WERI-Rb-1 (cell line): ENCODE measurements around the gene NPFFR1.

Source experiments
- DNase-seq: peaks from one replicate; pipeline ENCODE4 v3.0.0-alpha.2; 2020
- H3K27ac ChIP-seq: fragments of 250-450 bp; sonication (Bioruptor Pico); 2 replicates; pipeline ENCODE4 v1.5.1; 2020; ENCODE audit warnings: mild to moderate bottlenecking, moderate library complexity
- H3K27me3 ChIP-seq: fragments of 250-450 bp; sonication (Bioruptor Pico); 2 replicates; pipeline ENCODE4 v1.5.1; 2021; ENCODE audit warnings: mild to moderate bottlenecking, low read depth, moderate library complexity; ENCODE audit not compliant: insufficient read depth, severe bottlenecking
- H3K36me3 ChIP-seq: fragments of 250-450 bp; sonication (Bioruptor Pico); 2 replicates; pipeline ENCODE4 v1.5.1; 2020; ENCODE audit warnings: mild to moderate bottlenecking, moderate library complexity
- H3K4me3 ChIP-seq: 2 replicates; pipeline ENCODE4 v1.5.1; 2011; ENCODE audit warnings: low read depth, mild to moderate bottlenecking, control low read depth, low read length
- H3K9me3 ChIP-seq: fragments of 250-450 bp; sonication (Bioruptor Pico); 2 replicates; pipeline ENCODE4 v1.5.1; 2021; ENCODE audit warnings: mild to moderate bottlenecking, moderate library complexity; ENCODE audit not compliant: severe bottlenecking
- TF ChIP-seq, protein P1 (sequence below): IDR thresholded peaks from 2 replicates; pipeline ENCODE4 v1.5.1; 2011; ENCODE audit warnings: low read depth, mild to moderate bottlenecking, control low read depth, inconsistent platforms, low read length

NPFFR1 gene

DNA sequence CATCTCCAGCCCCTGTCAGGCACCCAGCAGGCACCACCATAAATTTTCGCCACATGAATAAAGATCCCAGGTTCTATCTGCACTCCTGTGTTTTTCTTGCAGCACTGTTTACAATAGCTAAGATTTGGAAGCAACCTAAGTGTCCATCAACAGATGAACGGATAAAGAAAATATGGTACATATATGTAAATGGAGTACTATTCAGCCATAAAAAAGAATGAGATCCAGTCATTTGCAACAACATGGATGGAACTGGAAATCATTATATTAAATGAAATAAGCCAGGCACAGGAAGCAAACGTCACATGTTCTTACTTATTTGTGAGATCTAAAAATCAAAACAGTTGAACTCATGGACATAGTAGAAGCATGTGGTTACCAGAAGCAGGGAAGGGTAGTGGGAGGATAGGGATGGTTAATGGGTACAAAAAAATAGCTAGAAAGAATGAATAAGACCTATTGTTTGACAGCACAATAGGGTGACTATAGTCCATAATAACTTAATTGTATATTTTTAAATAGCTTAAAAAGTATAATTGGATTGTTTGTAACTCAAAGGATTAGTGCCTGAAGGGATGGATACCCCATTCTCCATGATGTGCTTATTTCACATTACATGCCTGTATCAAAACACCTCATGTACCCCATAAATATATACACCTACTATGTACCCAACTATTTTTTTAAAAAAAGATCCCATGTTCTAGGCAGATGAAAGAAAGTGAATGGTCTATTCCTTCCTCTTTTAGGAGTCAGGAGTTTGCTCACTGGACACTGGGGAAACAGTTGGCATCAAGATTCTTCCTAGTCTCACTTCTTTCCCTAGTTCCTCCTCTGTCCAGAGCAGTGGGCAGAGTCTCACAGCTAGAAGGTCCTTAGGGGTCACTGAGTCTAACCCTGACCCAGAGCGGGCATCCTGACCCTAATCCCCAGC is 1.0 kb upstream of the NPFFR1 start:
- Histone ChIP-seq H3K36me3 (no peaks in the 10 kb centered on the region), H3K27me3 (no peaks in the 10 kb centered on the region), H3K9me3 (peaks cover 3% of the 10 kb centered on the region), H3K27ac (no peak overlapping the region), H3K4me3 (no peak overlapping the region)
- DNase-seq, result no peak
- TF ChIP-seq, protein P1, sequence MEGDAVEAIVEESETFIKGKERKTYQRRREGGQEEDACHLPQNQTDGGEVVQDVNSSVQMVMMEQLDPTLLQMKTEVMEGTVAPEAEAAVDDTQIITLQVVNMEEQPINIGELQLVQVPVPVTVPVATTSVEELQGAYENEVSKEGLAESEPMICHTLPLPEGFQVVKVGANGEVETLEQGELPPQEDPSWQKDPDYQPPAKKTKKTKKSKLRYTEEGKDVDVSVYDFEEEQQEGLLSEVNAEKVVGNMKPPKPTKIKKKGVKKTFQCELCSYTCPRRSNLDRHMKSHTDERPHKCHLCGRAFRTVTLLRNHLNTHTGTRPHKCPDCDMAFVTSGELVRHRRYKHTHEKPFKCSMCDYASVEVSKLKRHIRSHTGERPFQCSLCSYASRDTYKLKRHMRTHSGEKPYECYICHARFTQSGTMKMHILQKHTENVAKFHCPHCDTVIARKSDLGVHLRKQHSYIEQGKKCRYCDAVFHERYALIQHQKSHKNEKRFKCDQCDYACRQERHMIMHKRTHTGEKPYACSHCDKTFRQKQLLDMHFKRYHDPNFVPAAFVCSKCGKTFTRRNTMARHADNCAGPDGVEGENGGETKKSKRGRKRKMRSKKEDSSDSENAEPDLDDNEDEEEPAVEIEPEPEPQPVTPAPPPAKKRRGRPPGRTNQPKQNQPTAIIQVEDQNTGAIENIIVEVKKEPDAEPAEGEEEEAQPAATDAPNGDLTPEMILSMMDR, result no peak

DNA sequence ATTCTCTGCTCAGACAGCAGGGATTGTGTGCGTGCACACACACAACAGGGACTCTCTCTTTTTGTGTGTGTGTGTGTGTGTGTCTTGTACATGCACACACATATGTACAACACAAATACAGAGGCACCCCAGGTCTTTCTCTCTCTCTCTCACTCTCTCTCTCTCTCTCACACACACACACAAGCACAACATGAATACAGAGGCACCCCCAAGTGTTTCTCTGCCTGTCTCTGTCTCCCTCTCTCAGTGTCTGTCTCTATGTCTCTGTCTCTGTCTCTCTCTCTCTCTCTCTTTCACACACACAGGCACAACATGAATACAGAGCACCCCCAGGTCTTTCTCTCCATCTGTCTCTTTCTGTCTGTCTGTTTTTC is 746 bp downstream of the NPFFR1 start:
- H3K27me3 ChIP-seq, result no peaks in the 10 kb centered on the region
- H3K4me3 ChIP-seq, result no peak overlapping the region
- H3K36me3 ChIP-seq, result no peaks in the 10 kb centered on the region
- no peak for DNase-seq
- no peak overlapping the region for H3K27ac ChIP-seq
- H3K9me3 ChIP-seq, result peaks cover 3% of the 10 kb centered on the region
- TF ChIP-seq, protein P1, result no peak

DNA sequence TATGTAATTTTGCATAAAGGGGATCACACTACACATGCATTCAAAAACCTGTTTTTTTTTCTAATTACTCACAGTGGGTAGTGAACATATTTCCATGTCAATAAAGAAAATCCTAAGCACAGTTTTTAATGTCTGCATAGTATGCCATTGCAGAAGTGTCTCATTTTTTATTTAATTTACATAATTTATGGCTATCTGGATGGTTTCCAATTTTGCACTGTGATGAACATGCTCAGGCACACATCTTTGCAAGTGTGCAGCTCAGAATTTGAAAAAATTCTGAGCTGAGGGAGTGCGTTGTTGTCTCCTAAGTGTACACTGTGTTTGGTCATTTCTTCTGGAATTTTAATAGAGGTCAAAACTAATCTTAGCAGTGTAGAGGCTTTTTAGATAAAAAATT is 2.2 kb downstream of the NPFFR1 start:
- TF ChIP-seq, protein P1, result no peak
- peaks cover 3% of the 10 kb centered on the region for H3K9me3 ChIP-seq
- no peaks in the 10 kb centered on the region for H3K27me3 ChIP-seq
- no peak for DNase-seq
- H3K36me3 ChIP-seq, result no peaks in the 10 kb centered on the region
- no peak overlapping the region for H3K4me3 ChIP-seq
- no peak overlapping the region for H3K27ac ChIP-seq

DNA sequence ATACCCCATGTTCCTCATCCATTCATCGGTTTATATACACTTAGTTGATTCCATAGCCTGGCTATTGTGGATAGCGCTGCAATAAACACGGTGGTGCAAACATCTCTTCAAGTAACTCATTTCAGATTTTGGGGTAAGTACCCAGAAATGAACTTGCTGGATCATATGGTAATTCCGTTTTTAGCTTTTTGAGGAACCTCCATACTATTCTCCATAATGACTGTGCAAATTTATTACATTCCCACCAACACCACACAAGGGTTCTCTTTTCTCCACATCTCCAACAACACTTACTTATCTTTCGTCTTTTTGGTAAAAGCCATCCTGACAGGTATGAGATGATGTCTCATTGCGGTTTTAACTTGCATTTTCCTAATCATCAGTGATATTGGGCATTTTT is 3.7 kb downstream of the NPFFR1 start:
- Histone ChIP-seq H3K27ac (no peak overlapping the region), H3K9me3 (peaks cover 5% of the 10 kb centered on the region), H3K4me3 (no peak overlapping the region), H3K36me3 (no peaks in the 10 kb centered on the region), H3K27me3 (no peaks in the 10 kb centered on the region)
- no peak for DNase-seq
- TF ChIP-seq, protein P1, result no peak

DNA sequence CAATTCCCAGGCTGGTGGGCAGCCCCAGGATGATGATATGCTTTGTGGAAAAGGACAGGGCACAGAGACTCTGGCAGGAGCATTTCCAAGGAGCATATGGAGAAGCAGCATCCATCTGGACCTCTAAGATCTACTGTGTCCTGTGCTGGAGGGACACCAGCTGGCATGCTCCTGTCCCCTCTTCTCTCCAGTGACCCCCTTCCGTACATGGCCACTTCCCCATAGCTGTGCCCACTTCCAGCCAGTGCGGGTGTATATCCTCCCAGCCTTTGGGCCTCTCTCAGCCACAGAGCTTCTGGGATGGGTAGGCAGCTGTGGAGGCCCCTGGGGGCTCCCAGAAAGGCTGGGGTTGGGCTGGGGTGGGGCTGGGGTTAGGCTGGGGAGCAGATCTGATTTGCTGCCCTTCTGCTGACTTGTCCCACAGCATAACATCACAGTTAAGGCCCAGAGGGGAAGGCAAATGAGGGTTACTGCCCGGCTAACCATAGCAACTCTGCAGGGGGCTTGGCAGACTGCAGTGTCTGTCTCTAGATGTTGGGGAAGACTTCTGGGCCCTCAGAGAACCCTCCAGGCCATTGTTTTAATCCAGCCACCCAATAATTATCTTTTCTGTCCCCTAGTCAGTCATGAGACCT is 6.3 kb downstream of the NPFFR1 start:
- no peaks in the 10 kb centered on the region for H3K36me3 ChIP-seq
- no peak overlapping the region for H3K27ac ChIP-seq
- H3K9me3 ChIP-seq, result peaks cover 2% of the 10 kb centered on the region
- TF ChIP-seq, protein P1, result no peak
- no peak for DNase-seq
- no peaks in the 10 kb centered on the region for H3K27me3 ChIP-seq
- H3K4me3 ChIP-seq, result no peak overlapping the region
